Stimulated activated CD4-positive, alpha-beta T cell treated with anti-CD3 and anti-CD28 coated beads, Interleukin-4, amount 100 ng/mL, for 24 hours (primary cell): Measurements from ENCODE around the gene NHSL2.
"Not testable (repeated sequence)": the region's sequence is repeated elsewhere in the genome, so short reads cannot be mapped to it uniquely, and the experiment has no call there.

Experiments
- DNase-seq: peaks from one replicate; pipeline ENCODE4 v3.0.0-alpha.2; 2020

The NHSL2 gene

GRCh38 chrX:72045552-72046277 is 135.1 kb downstream of the NHSL2 start:
- DNase-seq, result no peak

DNA sequence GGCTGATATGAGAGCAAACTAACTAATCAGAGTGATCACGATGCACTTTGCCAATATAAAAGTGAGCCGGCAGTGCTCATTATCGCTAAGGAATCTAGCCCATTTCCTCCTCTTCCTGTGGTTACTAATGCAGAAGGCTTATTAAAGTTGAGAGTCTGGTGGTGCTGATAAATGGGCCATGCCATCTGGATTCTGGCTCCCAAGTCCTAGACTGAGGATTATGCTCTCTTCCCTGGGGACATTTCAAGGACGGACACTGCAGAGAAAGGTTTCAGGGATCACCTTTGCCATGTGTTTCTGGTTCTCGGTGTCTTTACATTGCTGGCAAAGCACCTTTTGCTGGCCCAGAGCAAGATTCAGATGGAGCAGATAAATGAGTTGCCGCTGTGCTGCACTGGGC is 135.8 kb downstream of the NHSL2 start:
- DNase-seq, result no peak

DNA sequence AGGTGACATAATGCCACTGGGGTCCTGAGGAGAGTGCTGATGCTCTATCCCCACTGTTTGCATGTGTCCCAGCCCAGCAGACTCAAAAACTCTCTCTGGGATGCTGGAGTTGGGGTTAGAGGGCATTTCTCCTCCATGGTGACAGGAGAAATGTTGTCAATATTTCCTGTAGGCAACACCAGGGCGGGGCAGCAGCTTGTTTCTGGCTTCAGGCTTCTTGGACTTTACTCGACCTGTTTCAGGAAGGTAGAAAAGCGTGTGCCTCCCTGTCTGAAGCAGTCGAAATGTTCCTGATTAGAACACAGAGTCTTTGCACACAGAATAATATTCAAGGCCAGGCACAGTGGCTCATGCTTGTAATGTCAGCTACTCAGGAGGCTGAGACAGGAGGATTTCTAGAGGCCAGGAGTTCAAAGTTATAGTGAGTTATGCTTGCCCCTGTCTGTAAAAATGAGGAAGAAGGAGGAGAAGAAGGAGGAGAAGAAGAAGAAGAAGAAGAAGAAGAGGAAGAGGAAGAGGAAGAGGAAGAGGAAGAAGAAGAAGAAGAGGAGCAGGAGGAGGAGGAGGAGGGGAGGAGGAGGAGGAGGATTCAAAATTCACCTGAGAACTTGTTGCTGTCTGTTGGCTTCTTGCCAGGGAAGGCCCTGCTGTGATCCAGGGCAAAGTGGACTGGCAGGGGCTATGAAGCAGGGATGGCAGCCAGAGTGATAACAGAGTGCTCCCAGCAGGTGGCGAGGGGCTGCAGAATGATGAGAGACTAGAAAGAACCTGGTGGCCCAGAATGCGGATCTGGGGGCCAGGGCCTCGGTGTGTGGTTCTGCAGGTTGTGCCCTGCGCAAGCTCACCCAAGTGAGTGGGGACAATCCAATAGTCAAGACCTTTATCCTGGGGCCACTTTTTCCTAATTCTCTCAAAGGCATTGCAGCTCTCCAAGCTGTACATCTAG is 138.1 kb downstream of the NHSL2 start:
- no peak for DNase-seq

GRCh38 chrX:72050011-72050410 is 139.4 kb downstream of the NHSL2 start:
- DNase-seq, result no peak

GRCh38 chrX:72051589-72051988 is 140.9 kb downstream of the NHSL2 start:
- DNase-seq, result no peak

- DNase-seq, result no peak
Observed at GRCh38 chrX:72052415-72053090, 141.9 kb downstream of the NHSL2 start.

DNA sequence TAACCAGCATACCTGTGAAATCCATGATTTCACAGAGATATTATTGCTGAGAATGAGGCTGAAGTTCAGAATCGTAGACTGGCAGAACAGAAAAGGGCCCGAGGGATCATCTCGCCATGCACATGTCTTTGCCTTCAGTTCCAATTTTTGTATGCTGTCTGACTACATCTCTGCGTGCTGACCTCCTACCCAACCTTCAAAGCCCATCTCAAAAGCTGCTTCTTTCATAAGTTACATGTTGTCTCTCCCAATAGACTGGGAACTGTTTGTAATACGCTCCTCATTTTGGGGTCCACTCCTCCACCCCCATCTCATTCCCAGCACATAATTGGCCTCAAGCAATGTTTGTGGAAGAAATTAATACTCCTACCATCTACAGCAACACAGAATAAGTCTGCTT is 142.9 kb downstream of the NHSL2 start:
- no peak for DNase-seq

DNA sequence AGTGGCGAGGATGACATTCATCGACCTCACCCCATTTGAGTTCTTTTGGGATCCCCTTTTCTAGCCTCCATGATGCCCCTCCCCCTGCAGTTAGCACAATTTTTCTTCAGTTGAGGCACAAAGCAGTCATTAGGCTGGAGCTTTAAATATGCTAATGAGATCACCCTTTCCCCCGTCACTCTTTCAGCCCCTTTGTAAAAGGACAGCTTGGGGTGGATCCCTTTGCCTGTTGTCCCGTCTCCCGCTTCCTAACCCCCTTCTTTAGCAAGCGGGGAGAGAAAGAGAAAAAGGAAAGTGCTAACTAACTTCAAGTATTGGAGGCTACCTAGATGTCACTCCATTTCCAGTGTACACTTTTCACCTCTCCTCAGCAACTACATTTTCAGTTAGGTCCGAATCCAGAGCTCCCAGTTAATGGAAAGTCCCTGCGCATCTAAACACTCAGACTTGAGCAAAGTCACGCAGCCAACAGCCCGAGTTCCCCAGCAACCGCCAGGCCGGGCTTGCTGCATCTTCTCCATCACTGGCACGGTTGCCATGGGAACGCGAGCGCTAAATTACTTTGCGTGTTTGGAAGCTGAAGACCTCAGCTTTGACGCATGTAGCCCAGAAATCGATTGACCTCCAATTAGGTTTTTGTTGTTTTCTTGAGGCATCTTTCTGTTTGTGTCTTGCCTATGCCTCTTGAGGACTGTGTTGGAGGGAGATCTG is 144.3 kb downstream of the NHSL2 start:
- no peak for DNase-seq

GRCh38 chrX:72057331-72057730 is 146.7 kb downstream of the NHSL2 start:
- no peak for DNase-seq

DNA sequence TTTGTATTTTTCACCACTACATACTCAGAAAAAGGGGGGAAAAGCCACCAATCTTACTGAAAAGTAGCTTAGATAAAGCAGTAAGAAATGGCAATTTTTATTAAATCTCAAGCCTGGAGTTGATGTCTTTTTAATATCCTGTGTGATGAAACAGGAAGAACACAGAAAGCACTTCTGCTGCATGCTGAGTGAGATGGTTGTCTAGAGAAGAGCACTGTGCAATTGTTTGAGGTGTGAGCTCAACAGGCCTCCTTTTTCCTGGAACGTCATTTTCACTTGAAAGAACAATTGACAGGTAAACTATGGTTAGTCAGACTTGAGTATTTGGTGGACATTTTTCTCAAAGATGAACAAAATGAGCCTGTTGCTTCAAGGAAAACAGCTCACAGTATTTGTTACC is 147.2 kb downstream of the NHSL2 start:
- no peak for DNase-seq

DNA sequence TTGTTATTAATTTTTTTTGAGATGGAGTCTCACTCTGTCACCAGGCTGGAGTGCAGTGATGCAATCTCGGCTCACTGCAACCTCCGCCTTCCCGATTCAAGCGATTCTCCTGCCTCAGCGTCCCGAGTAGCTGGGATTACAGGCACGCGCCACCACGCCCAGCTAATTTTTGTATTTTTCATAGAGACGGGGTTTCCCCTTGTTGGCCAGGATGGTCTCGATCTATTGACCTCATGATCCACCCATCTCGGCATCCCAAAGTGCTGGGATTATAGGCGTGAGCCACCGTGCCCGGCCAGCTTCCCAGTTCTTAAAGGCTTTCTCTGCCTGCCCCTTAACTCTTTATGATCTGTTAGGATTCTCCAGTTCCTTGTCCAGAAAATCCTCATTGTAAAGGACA is 147.7 kb downstream of the NHSL2 start:
- not testable (repeated sequence) for DNase-seq

GRCh38 chrX:72060196-72060920 is 149.7 kb downstream of the NHSL2 start:
- DNase-seq, result no peak

DNA sequence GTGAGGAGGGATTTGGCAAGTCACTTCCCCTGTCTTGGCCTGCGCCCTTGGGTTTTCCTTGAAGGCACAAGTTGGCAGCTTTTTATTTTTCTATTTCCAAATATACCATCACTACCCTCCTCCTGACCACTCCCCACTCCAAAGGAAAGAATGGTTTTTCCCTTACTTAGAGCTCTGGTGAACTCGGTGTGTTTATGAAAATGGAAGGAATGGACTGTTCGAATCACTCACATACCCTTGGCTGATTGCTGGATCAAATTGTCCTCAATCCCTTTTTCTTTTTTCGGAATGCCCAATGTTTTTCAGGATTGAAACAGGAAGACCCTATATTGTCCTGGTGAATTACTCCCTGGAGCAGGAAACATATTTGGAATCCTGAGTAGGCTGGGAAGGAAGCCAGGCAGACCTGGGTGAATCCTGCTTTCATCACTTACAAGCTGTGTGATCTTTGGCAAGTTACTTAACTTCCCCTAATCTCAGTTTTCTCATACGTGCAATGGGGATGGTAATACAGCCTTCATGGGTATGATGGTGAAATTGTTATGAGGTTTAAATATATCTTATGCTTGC is 150.4 kb downstream of the NHSL2 start:
- no peak for DNase-seq

DNA sequence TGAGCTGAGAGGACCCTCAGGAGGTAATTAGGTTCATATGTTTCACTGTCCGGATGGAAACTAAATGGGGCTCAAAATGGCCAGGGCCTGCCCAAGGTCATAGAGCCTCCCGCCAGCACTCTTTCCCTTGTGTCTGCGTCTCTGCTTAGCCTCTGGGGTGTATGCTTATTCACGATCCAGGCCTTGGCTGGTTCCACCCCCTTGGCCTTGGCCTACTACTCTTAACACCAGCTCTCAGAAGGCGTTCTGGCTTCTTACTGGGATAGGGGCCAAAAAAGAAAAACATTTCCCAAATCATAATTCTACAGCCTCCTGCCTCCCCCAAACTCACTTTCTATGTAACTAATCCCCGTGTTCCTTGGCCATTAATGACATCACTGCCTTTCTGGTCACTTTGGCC is 152.3 kb downstream of the NHSL2 start:
- no peak for DNase-seq

- no peak for DNase-seq
Observed at GRCh38 chrX:72069350-72070160, 158.9 kb downstream of the NHSL2 start.

GRCh38 chrX:72071213-72071612 is 160.6 kb downstream of the NHSL2 start:
- DNase-seq, result no peak

DNA sequence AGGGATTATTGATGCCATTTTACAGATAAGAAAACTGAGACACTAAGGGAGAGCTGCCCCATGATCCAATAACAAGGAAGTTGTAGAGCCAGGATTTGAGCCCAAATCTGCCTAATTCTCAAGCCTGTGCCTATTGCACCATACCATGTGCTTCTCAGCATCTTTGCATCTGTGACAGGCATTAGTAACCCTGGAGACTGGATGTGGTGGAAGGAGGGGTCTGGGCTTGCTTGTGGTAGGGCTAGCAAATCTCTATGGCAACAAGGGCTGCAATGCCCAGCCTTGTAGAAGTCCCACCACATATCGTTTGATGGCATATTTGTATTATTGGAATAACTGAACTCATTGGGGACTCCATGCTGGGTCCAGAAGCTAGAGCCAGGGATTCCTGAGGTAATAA is 163.0 kb downstream of the NHSL2 start:
- DNase-seq, result no peak

GRCh38 chrX:72078411-72078810 is 167.8 kb downstream of the NHSL2 start:
- no peak for DNase-seq

DNA sequence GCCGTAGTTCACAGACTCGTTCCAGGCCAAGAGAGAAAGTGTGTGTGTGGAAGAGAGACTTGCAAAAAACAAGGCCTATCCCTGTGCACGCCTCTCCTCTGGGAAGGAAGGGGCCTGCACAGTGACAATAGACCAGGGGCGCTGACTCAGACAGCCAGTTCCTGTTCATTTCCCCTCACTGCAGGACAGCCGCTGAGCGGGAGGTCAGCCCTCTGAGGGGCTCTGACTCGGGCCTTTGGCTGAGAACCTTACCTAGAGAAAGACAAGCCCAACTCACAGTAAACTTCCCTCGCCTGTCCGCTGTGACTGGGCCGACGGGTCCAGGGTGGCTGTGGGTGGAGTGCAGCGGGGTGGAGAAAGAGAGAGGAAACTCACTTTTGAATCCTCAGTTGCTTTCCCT is 169.0 kb downstream of the NHSL2 start:
- DNase-seq, result no peak

- DNase-seq, result no peak
Observed at GRCh38 chrX:72080150-72080549, 169.5 kb downstream of the NHSL2 start.

- DNase-seq, result no peak
Observed at GRCh38 chrX:72080800-72081199, 170.2 kb downstream of the NHSL2 start.
